Inflammatory macrophage treated with lipopolysaccharide for 1 hour (primary cell): Measurements from ENCODE around the gene MROH2A.
"Not testable (repeated sequence)": the region's sequence is repeated elsewhere in the genome, so short reads cannot be mapped to it uniquely, and the experiment has no call there.

Experiments used
- DNase-seq, 2 donors: peaks; one replicate each; pipeline ENCODE4 v3.0.0-alpha.2; 2020 to 2022

The MROH2A gene

GRCh38 chr2:233865838-233866237, 87.7 kb downstream of the MROH2A start:
- DNase-seq: no peak

GRCh38 chr2:233866479-233866878, 88.3 kb downstream of the MROH2A start:
- no peak for DNase-seq

- DNase-seq: peak; percentile 25 to 65
Measured at GRCh38 chr2:233867993-233868532, 89.9 kb downstream of the MROH2A start, which contains the start of gene MSL3B. TSS of gene MSL3B (minus strand) at chr2:233868386.

- no peak for DNase-seq
Measured at GRCh38 chr2:233871432-233871831, 93.3 kb downstream of the MROH2A start.

GRCh38 chr2:233872125-233872524, 94.0 kb downstream of the MROH2A start:
- not testable (repeated sequence) for DNase-seq

- no peak for DNase-seq
Measured at GRCh38 chr2:233882353-233882752, 104.2 kb downstream of the MROH2A start.
